Astrocyte of the spinal cord (primary cell): ENCODE data around the gene RALGAPB.
"Not testable (repeated sequence)": the region's sequence is repeated elsewhere in the genome, so short reads cannot be mapped to it uniquely, and the experiment has no call there.

ENCODE experiments used
- DNase-seq: peaks from one replicate; pipeline ENCODE4 v3.0.0; 2011; ENCODE audit warnings: low read depth, low spot score
- H3K4me3 ChIP-seq: 2 replicates; pipeline ENCODE4 v1.5.1; 2011; ENCODE audit warnings: low read depth, mild to moderate bottlenecking, low read length, moderate library complexity
- in situ Hi-C: cut with HindIII; loops from 2 replicates; pipeline ENCODE4 v1.10.0; 2017; ENCODE audit warnings: low sequenced_read_pairs
- TF ChIP-seq, protein P1 (sequence below): IDR thresholded peaks from 2 replicates; pipeline ENCODE4 v1.5.1; 2012; ENCODE audit warnings: low read depth, mild to moderate bottlenecking, low read length, inconsistent platforms

Gene RALGAPB

GRCh38 chr20:38434770-38435554 is 37.7 kb upstream of the RALGAPB start, which contains the start of gene SNHG17:
Gene SNHG17, minus strand, starts transcription at chr20:38435328.
- TF ChIP-seq, protein P1, sequence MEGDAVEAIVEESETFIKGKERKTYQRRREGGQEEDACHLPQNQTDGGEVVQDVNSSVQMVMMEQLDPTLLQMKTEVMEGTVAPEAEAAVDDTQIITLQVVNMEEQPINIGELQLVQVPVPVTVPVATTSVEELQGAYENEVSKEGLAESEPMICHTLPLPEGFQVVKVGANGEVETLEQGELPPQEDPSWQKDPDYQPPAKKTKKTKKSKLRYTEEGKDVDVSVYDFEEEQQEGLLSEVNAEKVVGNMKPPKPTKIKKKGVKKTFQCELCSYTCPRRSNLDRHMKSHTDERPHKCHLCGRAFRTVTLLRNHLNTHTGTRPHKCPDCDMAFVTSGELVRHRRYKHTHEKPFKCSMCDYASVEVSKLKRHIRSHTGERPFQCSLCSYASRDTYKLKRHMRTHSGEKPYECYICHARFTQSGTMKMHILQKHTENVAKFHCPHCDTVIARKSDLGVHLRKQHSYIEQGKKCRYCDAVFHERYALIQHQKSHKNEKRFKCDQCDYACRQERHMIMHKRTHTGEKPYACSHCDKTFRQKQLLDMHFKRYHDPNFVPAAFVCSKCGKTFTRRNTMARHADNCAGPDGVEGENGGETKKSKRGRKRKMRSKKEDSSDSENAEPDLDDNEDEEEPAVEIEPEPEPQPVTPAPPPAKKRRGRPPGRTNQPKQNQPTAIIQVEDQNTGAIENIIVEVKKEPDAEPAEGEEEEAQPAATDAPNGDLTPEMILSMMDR, result peak; percentile 100
- peak; percentile 94 for DNase-seq
- peak within 1 kb of the TSS; percentile 97 for H3K4me3 ChIP-seq
- in situ Hi-C loops, result no loop called here

GRCh38 chr20:38435555-38435939 is 37.1 kb upstream of the RALGAPB start:
- TF ChIP-seq, protein P1, result no peak
- peak; percentile 87 for DNase-seq
- peak overlapping the region; percentile 97 for H3K4me3 ChIP-seq
- in situ Hi-C loops, result no loop called here

GRCh38 chr20:38437796-38438195 is 34.8 kb upstream of the RALGAPB start:
- TF ChIP-seq, protein P1, result no peak
- in situ Hi-C loops, result no loop called here
- DNase-seq, result no peak
- H3K4me3 ChIP-seq, result no peak overlapping the region

GRCh38 chr20:38441110-38441509 is 31.5 kb upstream of the RALGAPB start:
- H3K4me3 ChIP-seq, DNase-seq, in situ Hi-C loops: not testable (repeated sequence)

- TF ChIP-seq, protein P1, result no peak
- peak; percentile 17 for DNase-seq
- in situ Hi-C loops, result no loop called here
These were observed 30.7 kb upstream of the RALGAPB start for GRCh38 chr20:38441916-38442315.

GRCh38 chr20:38445381-38445796 is 27.3 kb upstream of the RALGAPB start:
- in situ Hi-C loops, result no loop called here
- no peak for DNase-seq

More at GRCh38 chr20:38441916-38442315, 30.7 kb upstream of the RALGAPB start:
- no peak overlapping the region for H3K4me3 ChIP-seq

More at GRCh38 chr20:38445381-38445796, 27.3 kb upstream of the RALGAPB start:
- H3K4me3 ChIP-seq, result no peak overlapping the region
- TF ChIP-seq, protein P1, result no peak
